Measurements from ENCODE around the gene UBL7. TPM values are rescaled to one million over a fixed set of nuclear protein-coding genes. Genes with fewer than 3 reads are reported as not detected.

The UBL7 gene
- total RNA-seq, 1 donor from 2014 or later: 62.6 TPM

- H3K4me1 Mint-ChIP-seq (ENCODE audit: low read depth, unreplicated experiment): peaks cover 38% of the 10 kb centered on the region
- TF ChIP-seq CTCF (IDR thresholded peaks at IDR 0.05; ENCODE audit: partially characterized antibody, unreplicated experiment): no peak
- peaks cover 7% of the 10 kb centered on the region for H3K27me3 Mint-ChIP-seq (ENCODE audit: unreplicated experiment)
- H3K27ac Mint-ChIP-seq (ENCODE audit: unreplicated experiment): peak overlapping the region; percentile 78
- no peak for DNase-seq
- H3K4me3 Mint-ChIP-seq (ENCODE audit: unreplicated experiment): no peak overlapping the region
- peaks cover 6% of the 10 kb centered on the region for H3K9me3 Mint-ChIP-seq (ENCODE audit: unreplicated experiment)
- H3K36me3 Mint-ChIP-seq (ENCODE audit: unreplicated experiment): no peaks in the 10 kb centered on the region
Measured at GRCh38 chr15:74422652-74423430, 38.1 kb downstream of the UBL7 start.

- Mint-ChIP-seq H3K4me3 (ENCODE audit: unreplicated experiment) (no peak overlapping the region), H3K27ac (ENCODE audit: unreplicated experiment) (peak overlapping the region; percentile 78), H3K9me3 (ENCODE audit: unreplicated experiment) (peaks cover 6% of the 10 kb centered on the region), H3K36me3 (ENCODE audit: unreplicated experiment) (no peaks in the 10 kb centered on the region), H3K27me3 (ENCODE audit: unreplicated experiment) (peaks cover 7% of the 10 kb centered on the region), H3K4me1 (ENCODE audit: low read depth, unreplicated experiment) (peaks cover 43% of the 10 kb centered on the region)
- no peak for TF ChIP-seq CTCF (IDR thresholded peaks at IDR 0.05; ENCODE audit: partially characterized antibody, unreplicated experiment)
- no peak for DNase-seq
Measured at GRCh38 chr15:74422265-74422651, 38.7 kb downstream of the UBL7 start.

GRCh38 chr15:74421302-74422245, 39.4 kb downstream of the UBL7 start:
- no peak overlapping the region for H3K4me3 Mint-ChIP-seq (ENCODE audit: unreplicated experiment)

GRCh38 chr15:74420193-74420905, 40.6 kb downstream of the UBL7 start:
- no peak for TF ChIP-seq CTCF (IDR thresholded peaks at IDR 0.05; ENCODE audit: partially characterized antibody, unreplicated experiment)
- Mint-ChIP-seq H3K4me1 (ENCODE audit: low read depth, unreplicated experiment) (peaks cover 54% of the 10 kb centered on the region), H3K4me3 (ENCODE audit: unreplicated experiment) (peak overlapping the region; percentile 20), H3K27ac (ENCODE audit: unreplicated experiment) (no peak overlapping the region), H3K9me3 (ENCODE audit: unreplicated experiment) (peaks cover 6% of the 10 kb centered on the region), H3K36me3 (ENCODE audit: unreplicated experiment) (no peaks in the 10 kb centered on the region), H3K27me3 (ENCODE audit: unreplicated experiment) (peaks cover 8% of the 10 kb centered on the region)
- no peak for DNase-seq

More at GRCh38 chr15:74421302-74422245, 39.4 kb downstream of the UBL7 start:
- DNase-seq: no peak
- Mint-ChIP-seq H3K27ac (ENCODE audit: unreplicated experiment) (peak overlapping the region; percentile 78), H3K9me3 (ENCODE audit: unreplicated experiment) (peaks cover 6% of the 10 kb centered on the region), H3K36me3 (ENCODE audit: unreplicated experiment) (no peaks in the 10 kb centered on the region), H3K4me1 (ENCODE audit: low read depth, unreplicated experiment) (peaks cover 48% of the 10 kb centered on the region), H3K27me3 (ENCODE audit: unreplicated experiment) (peaks cover 7% of the 10 kb centered on the region)
- no peak for TF ChIP-seq CTCF (IDR thresholded peaks at IDR 0.05; ENCODE audit: partially characterized antibody, unreplicated experiment)

Data from glutamatergic neuron (in vitro differentiated cells).